Thyroid gland (tissue), 4 donors: ENCODE data around the gene PDLIM3.

Experiments used
- CTCF ChIP-seq, 6 experiments: fragments of 200-600 bp in 3 of 6; fragments of 450-650 bp in 3 of 6; sonication (generic) in 3 of 6; IDR thresholded peaks; one replicate each; pipeline ENCODE4 v1.5.1; 2016 to 2019; ENCODE audit warnings: antibody characterized with exemption in 6 of 6, mild to moderate bottlenecking in 2 of 6, inconsistent platforms in 1 of 6, moderate library complexity in 1 of 6
- POLR2A ChIP-seq, 2 donors: fragments of 450-650 bp; IDR thresholded peaks; one replicate each; pipeline ENCODE4 v1.6.1; 2017; ENCODE audit warnings: antibody characterized with exemption in 2 of 2, mild to moderate bottlenecking in 2 of 2, moderate library complexity in 1 of 2

- TF ChIP-seq CTCF (IDR thresholded peaks at IDR 0.05): no peak
- TF ChIP-seq POLR2A (IDR thresholded peaks at IDR 0.05): no peak
Observed at GRCh38 chr4:185467991-185468390, 67.3 kb downstream of the PDLIM3 start.
